Activated CD4-positive, alpha-beta T cell treated with anti-CD3 and anti-CD28 coated beads for 36 hours (primary cell): ENCODE results near the gene VPS35L. TPM values are rescaled to one million over a fixed set of nuclear protein-coding genes. Genes with fewer than 3 reads are reported as not detected.

Experiments used
- ATAC-seq: fragments of 200-7000 bp; cut with Tn5 transposase; one replicate; pipeline ENCODE4 v1.10.0; 2021; ENCODE audit warnings: mild to moderate bottlenecking, moderate library complexity
- CTCF ChIA-PET: fragments of 350-600 bp; sonication (Branson Sonifier 250); formaldehyde crosslinking; loops from one replicate; lab custom pipeline; 2021; ENCODE audit warnings: antibody characterized with exemption; lab: Charles Lee
- POLR2A ChIA-PET: fragments of 350-600 bp; sonication (Branson Sonifier 250); formaldehyde crosslinking; loops from one replicate; lab custom pipeline; 2021; ENCODE audit warnings: antibody characterized with exemption, inconsistent platforms; lab: Charles Lee
- DNase-seq: peaks from one replicate; pipeline ENCODE4 v3.0.0-alpha.2; 2020
- H3K27ac Mint-ChIP-seq: one replicate; pipeline ENCODE4 v1.8.0; 2021; ENCODE audit warnings: mixed read lengths
- H3K27me3 Mint-ChIP-seq: one replicate; pipeline ENCODE4 v1.8.0; 2021; ENCODE audit warnings: mixed read lengths
- H3K36me3 Mint-ChIP-seq: one replicate; pipeline ENCODE4 v1.8.0; 2021; ENCODE audit warnings: low read depth, mixed read lengths
- H3K4me1 Mint-ChIP-seq: one replicate; pipeline ENCODE4 v1.8.0; 2021; ENCODE audit warnings: mixed read lengths
- H3K4me3 Mint-ChIP-seq: one replicate; pipeline ENCODE4 v1.8.0; 2021; ENCODE audit warnings: mild to moderate bottlenecking, moderate library complexity, mixed read lengths
- H3K9me3 Mint-ChIP-seq: one replicate; pipeline ENCODE4 v1.8.0; 2021; ENCODE audit warnings: low read depth, mixed read lengths
- intact Hi-C, 2 experiments: fragments of 100-400 bp; cut with DNase I in 1 of 2; cut with micrococcal nuclease in 1 of 2; formaldehyde crosslinking; loops; one replicate each; pipeline versions ENCODE4 v1.14.2 to v1.15.1; 2022 to 2024; cut with DNase I, micrococcal nuclease
- total RNA-seq, 2 experiments: library from RNA; stranded (reverse); gene quantifications; one replicate each; pipeline ENCODE4 v1.2.3, GENCODE V29; 2021

Gene VPS35L
- total RNA-seq, 2 experiments from 2014 or later: 30.7 to 31.6 TPM

GRCh38 chr16:19728636-19728965 is 173.1 kb downstream of the VPS35L start:
- DNase-seq: no peak
- intact Hi-C loops: no loop called here
- H3K9me3 Mint-ChIP-seq: no peaks in the 10 kb centered on the region
- ATAC-seq: no peak
- no peak overlapping the region for H3K4me3 Mint-ChIP-seq
- CTCF ChIA-PET: no interaction called here
- POLR2A ChIA-PET: no interaction called here
- no peaks in the 10 kb centered on the region for H3K36me3 Mint-ChIP-seq
- no peaks in the 10 kb centered on the region for H3K27me3 Mint-ChIP-seq
- no peaks in the 10 kb centered on the region for H3K4me1 Mint-ChIP-seq
- H3K27ac Mint-ChIP-seq: no peak overlapping the region

GRCh38 chr16:19733551-19733950 is 178.0 kb downstream of the VPS35L start:
- no peaks in the 10 kb centered on the region for H3K9me3 Mint-ChIP-seq
- H3K4me1 Mint-ChIP-seq: no peaks in the 10 kb centered on the region
- CTCF ChIA-PET: no interaction called here
- DNase-seq (no peak), ATAC-seq (no peak)
- H3K36me3 Mint-ChIP-seq: no peaks in the 10 kb centered on the region
- intact Hi-C loops: no loop called here
- H3K27ac Mint-ChIP-seq: no peak overlapping the region
- H3K4me3 Mint-ChIP-seq: no peak overlapping the region
- H3K27me3 Mint-ChIP-seq: no peaks in the 10 kb centered on the region
- POLR2A ChIA-PET: no interaction called here

- CTCF ChIA-PET: interaction anchor here (0.6 kb wide), 1 partner anchor 116 kb away, joined by 3 read pairs; no protein-coding TSS in a partner anchor
- Mint-ChIP-seq H3K4me3 (no peak overlapping the region), H3K27me3 (no peaks in the 10 kb centered on the region), H3K9me3 (no peaks in the 10 kb centered on the region), H3K4me1 (no peaks in the 10 kb centered on the region), H3K27ac (no peak overlapping the region), H3K36me3 (no peaks in the 10 kb centered on the region)
- no peak for ATAC-seq
- intact Hi-C loops: no loop called here
- DNase-seq: no peak
- POLR2A ChIA-PET: no interaction called here
Observed at GRCh38 chr16:19735074-19735867, 179.8 kb downstream of the VPS35L start.

- H3K27ac Mint-ChIP-seq: no peak overlapping the region
- H3K36me3 Mint-ChIP-seq: no peaks in the 10 kb centered on the region
- no peak overlapping the region for H3K4me3 Mint-ChIP-seq
- DNase-seq (no peak), ATAC-seq (no peak)
- POLR2A ChIA-PET: no interaction called here
- CTCF ChIA-PET: interaction anchor here (0.7 kb wide), 1 partner anchor 133 kb away, joined by 3 read pairs; no protein-coding TSS in a partner anchor
- H3K27me3 Mint-ChIP-seq: no peaks in the 10 kb centered on the region
- H3K9me3 Mint-ChIP-seq: no peaks in the 10 kb centered on the region
- no peaks in the 10 kb centered on the region for H3K4me1 Mint-ChIP-seq
- intact Hi-C loops: no loop called here
Observed at GRCh38 chr16:19737306-19738038, 182.0 kb downstream of the VPS35L start.

- Mint-ChIP-seq H3K36me3 (no peaks in the 10 kb centered on the region), H3K27me3 (no peaks in the 10 kb centered on the region), H3K4me1 (no peaks in the 10 kb centered on the region), H3K27ac (no peak overlapping the region), H3K4me3 (no peak overlapping the region), H3K9me3 (no peaks in the 10 kb centered on the region)
- ChIA-PET POLR2A (no interaction called here), CTCF (no interaction called here)
- ATAC-seq (no peak), DNase-seq (no peak)
- intact Hi-C loops: no loop called here
Observed at GRCh38 chr16:19741354-19741753, 185.9 kb downstream of the VPS35L start.

GRCh38 chr16:19743816-19744159 is 188.3 kb downstream of the VPS35L start:
- no peaks in the 10 kb centered on the region for H3K9me3 Mint-ChIP-seq
- ChIA-PET CTCF (no interaction called here), POLR2A (no interaction called here)
- H3K4me1 Mint-ChIP-seq: no peaks in the 10 kb centered on the region
- ATAC-seq: no peak
- no peak for DNase-seq
- no peak overlapping the region for H3K27ac Mint-ChIP-seq
- intact Hi-C loops: no loop called here
- H3K27me3 Mint-ChIP-seq: no peaks in the 10 kb centered on the region
- no peaks in the 10 kb centered on the region for H3K36me3 Mint-ChIP-seq
- H3K4me3 Mint-ChIP-seq: no peak overlapping the region

- H3K27ac Mint-ChIP-seq: no peak overlapping the region
- ATAC-seq (no peak), DNase-seq (no peak)
- no peaks in the 10 kb centered on the region for H3K27me3 Mint-ChIP-seq
- POLR2A ChIA-PET: no interaction called here
- H3K4me3 Mint-ChIP-seq: no peak overlapping the region
- CTCF ChIA-PET: no interaction called here
- intact Hi-C loops: no loop called here
- H3K9me3 Mint-ChIP-seq: no peaks in the 10 kb centered on the region
- H3K36me3 Mint-ChIP-seq: no peaks in the 10 kb centered on the region
- no peaks in the 10 kb centered on the region for H3K4me1 Mint-ChIP-seq
Observed at GRCh38 chr16:19744670-19745069, 189.2 kb downstream of the VPS35L start.

GRCh38 chr16:19745286-19746010 is 189.9 kb downstream of the VPS35L start:
- POLR2A ChIA-PET: no interaction called here
- CTCF ChIA-PET: no interaction called here
- no peaks in the 10 kb centered on the region for H3K36me3 Mint-ChIP-seq
- intact Hi-C loops: no loop called here
- H3K27me3 Mint-ChIP-seq: no peaks in the 10 kb centered on the region
- ATAC-seq (no peak), DNase-seq (no peak)
- no peaks in the 10 kb centered on the region for H3K4me1 Mint-ChIP-seq
- no peak overlapping the region for H3K27ac Mint-ChIP-seq
- H3K9me3 Mint-ChIP-seq: no peaks in the 10 kb centered on the region
- no peak overlapping the region for H3K4me3 Mint-ChIP-seq

- no peak overlapping the region for H3K27ac Mint-ChIP-seq
- CTCF ChIA-PET: no interaction called here
- intact Hi-C loops: no loop called here
Observed at GRCh38 chr16:19746561-19746960, 191.1 kb downstream of the VPS35L start.

GRCh38 chr16:19748389-19749168 is 193.1 kb downstream of the VPS35L start:
- no peaks in the 10 kb centered on the region for H3K4me1 Mint-ChIP-seq
- ATAC-seq: no peak
- H3K27me3 Mint-ChIP-seq: no peaks in the 10 kb centered on the region
- H3K9me3 Mint-ChIP-seq: no peaks in the 10 kb centered on the region
- H3K36me3 Mint-ChIP-seq: no peaks in the 10 kb centered on the region
- intact Hi-C loops: no loop called here
- H3K4me3 Mint-ChIP-seq: no peak overlapping the region
- H3K27ac Mint-ChIP-seq: no peak overlapping the region
- DNase-seq: no peak
- CTCF ChIA-PET: no interaction called here
- POLR2A ChIA-PET: interaction anchor here (0.8 kb wide), 1 partner anchor 19 kb away, joined by 3 read pairs; no protein-coding TSS in a partner anchor

More at GRCh38 chr16:19746561-19746960, 191.1 kb downstream of the VPS35L start:
- H3K36me3 Mint-ChIP-seq: no peaks in the 10 kb centered on the region
- no peaks in the 10 kb centered on the region for H3K9me3 Mint-ChIP-seq
- no peak overlapping the region for H3K4me3 Mint-ChIP-seq
- DNase-seq (no peak), ATAC-seq (no peak)
- POLR2A ChIA-PET: no interaction called here
- no peaks in the 10 kb centered on the region for H3K27me3 Mint-ChIP-seq
- no peaks in the 10 kb centered on the region for H3K4me1 Mint-ChIP-seq

- ATAC-seq: no peak
- Mint-ChIP-seq H3K27ac (no peak overlapping the region), H3K4me3 (no peak overlapping the region), H3K4me1 (no peaks in the 10 kb centered on the region), H3K36me3 (no peaks in the 10 kb centered on the region), H3K9me3 (no peaks in the 10 kb centered on the region), H3K27me3 (no peaks in the 10 kb centered on the region)
- ChIA-PET CTCF (no interaction called here), POLR2A (interaction anchor here (0.8 kb wide), 1 partner anchor 20 kb away, joined by 3 read pairs; no protein-coding TSS in a partner anchor)
- DNase-seq: no peak
- intact Hi-C loops: no loop called here
Observed at GRCh38 chr16:19749571-19750080, 194.1 kb downstream of the VPS35L start.
